Ovary (tissue), 9 donors: Measurements from ENCODE around the gene INPP4A. TPM values are rescaled to one million over a fixed set of nuclear protein-coding genes. Genes with fewer than 3 reads are reported as not detected.

Experiments
- DNase-seq, 5 donors: peaks; one replicate each; pipeline ENCODE4 v3.0.0-alpha.2; 2019 to 2020
- H3K27ac ChIP-seq, 2 donors: fragments of 200-600 bp; one replicate each; pipeline versions ENCODE4 v1.5.1 to v1.8.0; 2019 to 2022
- H3K27me3 ChIP-seq: fragments of 200-600 bp; one replicate; pipeline ENCODE4 v1.8.0; 2022
- H3K36me3 ChIP-seq: fragments of 200-600 bp; sonication (generic); one replicate; pipeline ENCODE4 v1.5.1; 2019
- H3K4me1 ChIP-seq: one replicate; pipeline ENCODE4 v1.8.1; 2013; ENCODE audit warnings: mild to moderate bottlenecking, moderate library complexity; ENCODE audit not compliant: insufficient read depth
- H3K4me3 ChIP-seq: fragments of 200-600 bp; sonication (generic); one replicate; pipeline ENCODE4 v1.5.1; 2017
- H3K9me3 ChIP-seq, 2 donors: fragments of 200-600 bp in 1 of 2; sonication (generic) in 1 of 2; one replicate each; pipeline versions ENCODE4 v1.5.1 to v1.8.1; 2013 to 2019; ENCODE audit warnings: mild to moderate bottlenecking in 1 of 2, moderate library complexity in 1 of 2
- EP300 ChIP-seq: sonication (generic); formaldehyde crosslinking; IDR thresholded peaks from one replicate; pipeline ENCODE4 v1.6.1; 2017; ENCODE audit warnings: antibody characterized with exemption
- POLR2A ChIP-seq: fragments of 450-650 bp; IDR thresholded peaks from one replicate; pipeline ENCODE4 v1.6.1; 2017; ENCODE audit warnings: antibody characterized with exemption, mild to moderate bottlenecking, moderate library complexity
- WGBS, 3 donors: extraction: QIAGEN DNeasy Blood & Tissue Kit in 1 of 3; methylation state at CpG; one replicate each; pipeline versions ENCODE4 v1.1.5 to v1.1.7; 2013 to 2017; 5-methylcytosine and 5-hydroxymethylcytosine counted together
- intact Hi-C, 4 donors: fragments of 100-400 bp; cut with DNase I; formaldehyde crosslinking; loops; one replicate each; pipeline versions ENCODE4 v1.11.0 to v1.15.1; 2022 to 2023
- polyA plus RNA-seq, 2 donors: library from polyadenylated mRNA; stranded (reverse); fragments of 200-250 nt in 1 of 2; fragments of 350-450 nt in 1 of 2; fragmentation: Illumina TruSeq in 1 of 2; extraction: RNeasy Lipid Tissue Mini Kit (QIAGEN cat#74804) in 1 of 2; gene quantifications; one replicate each; pipeline ENCODE4 v1.2.3, GENCODE V29; 2013 to 2014
- total RNA-seq, 7 donors: library from RNA; depleted of rRNA in 2 of 7; stranded (reverse); fragments of >200 nt in 2 of 7; fragmentation: NEBNext Ultra II Directional in 3 of 7; extraction: Animal tissue kit (Norgen Biotek cat#: 25700) in 3 of 7; gene quantifications; one replicate each; pipeline versions ENCODE4 v1.1.0 to v1.2.4, GENCODE V29; 2016 to 2023
- TF ChIP-seq, protein P1 (sequence below), 3 donors: fragments of 450-650 bp in 2 of 3; fragments of 200-600 bp in 1 of 3; IDR thresholded peaks; one replicate each; pipeline versions ENCODE4 v1.5.1 to v1.8.0; 2016 to 2022; ENCODE audit warnings: antibody characterized with exemption in 3 of 3, mild to moderate bottlenecking in 1 of 3
- donor health status: DM: no; HTN: no; CAD: no; lungs with moderate emphysema.
- donor health status: DM: no; HTN: no; CAD: no.
- donor health status: Bipolar disorder and iron deficiency.
- donor health status: DM: yes; HTN: yes; CAD: no.
- donor health status: DM: no; HTN: no; CAD: no.
- donor health status: DM: yes; HTN: yes; CAD: no.

Gene INPP4A
- total and polyA plus RNA-seq, 9 donors = 7.5 to 25.8 (median 16.2) TPM

DNA sequence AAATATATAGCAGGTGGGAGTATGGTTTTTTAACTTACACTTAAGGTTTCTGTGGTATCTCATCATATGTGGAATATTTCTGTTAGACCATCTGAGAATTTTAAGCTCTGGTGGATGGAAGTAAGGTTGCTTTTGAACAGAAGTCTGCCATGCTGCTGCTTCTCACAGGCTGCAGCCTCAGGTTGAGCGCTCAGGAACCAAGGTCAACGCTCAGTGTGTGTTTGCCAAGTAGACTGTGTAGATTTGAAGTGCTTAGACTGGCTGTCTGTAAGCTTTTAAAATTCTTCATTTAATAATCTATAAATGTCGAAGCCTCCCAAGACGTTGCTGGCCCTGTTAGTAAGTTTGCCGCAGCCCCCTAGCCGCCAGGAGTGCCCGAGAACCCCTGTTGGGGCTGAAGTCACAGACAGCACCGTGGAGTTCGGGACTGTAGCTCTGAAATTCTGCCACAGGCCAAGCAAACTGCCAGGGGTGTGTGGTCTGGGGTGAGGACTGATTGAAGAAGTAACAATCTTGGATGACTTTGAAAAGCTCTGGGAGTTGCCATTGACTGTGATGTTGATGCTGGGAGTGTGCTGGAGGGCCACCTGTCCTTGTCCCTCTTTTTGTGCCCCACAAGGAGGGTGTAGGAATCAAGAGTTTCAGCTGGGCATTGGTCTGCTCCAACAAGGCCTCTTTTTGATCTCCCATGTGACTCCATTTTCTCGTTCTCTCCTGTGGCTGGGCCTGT is 26.9 kb downstream of the INPP4A start:
- Histone ChIP-seq H3K4me3 (no peak overlapping the region), H3K9me3 (no peaks in the 10 kb centered on the region), H3K4me1 (peaks cover 5% of the 10 kb centered on the region), H3K36me3 (no peaks in the 10 kb centered on the region), H3K27ac (no peak overlapping the region), H3K27me3 (no peaks in the 10 kb centered on the region)
- intact Hi-C loops = no loop called here
- DNase-seq = no peak
- TF ChIP-seq, protein P1, sequence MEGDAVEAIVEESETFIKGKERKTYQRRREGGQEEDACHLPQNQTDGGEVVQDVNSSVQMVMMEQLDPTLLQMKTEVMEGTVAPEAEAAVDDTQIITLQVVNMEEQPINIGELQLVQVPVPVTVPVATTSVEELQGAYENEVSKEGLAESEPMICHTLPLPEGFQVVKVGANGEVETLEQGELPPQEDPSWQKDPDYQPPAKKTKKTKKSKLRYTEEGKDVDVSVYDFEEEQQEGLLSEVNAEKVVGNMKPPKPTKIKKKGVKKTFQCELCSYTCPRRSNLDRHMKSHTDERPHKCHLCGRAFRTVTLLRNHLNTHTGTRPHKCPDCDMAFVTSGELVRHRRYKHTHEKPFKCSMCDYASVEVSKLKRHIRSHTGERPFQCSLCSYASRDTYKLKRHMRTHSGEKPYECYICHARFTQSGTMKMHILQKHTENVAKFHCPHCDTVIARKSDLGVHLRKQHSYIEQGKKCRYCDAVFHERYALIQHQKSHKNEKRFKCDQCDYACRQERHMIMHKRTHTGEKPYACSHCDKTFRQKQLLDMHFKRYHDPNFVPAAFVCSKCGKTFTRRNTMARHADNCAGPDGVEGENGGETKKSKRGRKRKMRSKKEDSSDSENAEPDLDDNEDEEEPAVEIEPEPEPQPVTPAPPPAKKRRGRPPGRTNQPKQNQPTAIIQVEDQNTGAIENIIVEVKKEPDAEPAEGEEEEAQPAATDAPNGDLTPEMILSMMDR (IDR thresholded peaks at IDR 0.05) = no peak
- WGBS, 3 donors = 36 to 57% (median 40%) methylated on average over 10 of the region's 10 CpGs

DNA sequence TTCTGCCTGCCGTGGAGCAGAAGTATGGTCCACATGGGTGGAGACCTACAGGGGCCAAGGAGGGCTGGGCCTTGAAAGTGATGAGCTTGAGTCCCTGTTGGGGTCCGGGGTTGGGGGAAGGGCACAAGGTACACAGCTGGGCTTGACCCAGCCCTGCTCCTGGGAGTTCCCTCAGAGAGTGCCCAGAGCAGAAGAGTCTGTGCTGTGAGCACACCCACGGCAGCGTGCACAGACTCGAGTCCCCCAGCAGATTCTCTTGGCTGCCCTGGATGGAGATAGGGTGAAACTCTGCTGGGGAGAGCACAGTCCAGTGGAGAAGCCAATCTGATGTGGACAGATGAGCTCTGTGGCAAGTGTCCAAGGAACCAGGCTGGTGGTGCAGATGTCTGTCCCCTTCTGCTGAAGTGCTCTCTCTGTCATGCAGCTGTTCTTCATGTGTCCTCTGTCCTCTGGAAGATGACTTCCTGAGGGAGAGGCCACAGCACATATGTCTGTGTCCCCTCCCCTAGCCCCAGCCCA is 27.5 kb downstream of the INPP4A start:
- DNase-seq = no peak
- no peak overlapping the region for H3K27ac ChIP-seq
- no peak overlapping the region for H3K4me3 ChIP-seq
- intact Hi-C loops = no loop called here
- no peaks in the 10 kb centered on the region for H3K9me3 ChIP-seq
- H3K27me3 ChIP-seq = no peaks in the 10 kb centered on the region
- WGBS, 3 donors = 77 to 84% (median 82%) methylated on average over 5 of the region's 5 CpGs
- TF ChIP-seq, protein P1 (IDR thresholded peaks at IDR 0.05) = no peak
- no peak for TF ChIP-seq EP300
- no peak for TF ChIP-seq POLR2A
- H3K4me1 ChIP-seq = peaks cover 5% of the 10 kb centered on the region
- no peaks in the 10 kb centered on the region for H3K36me3 ChIP-seq

DNA sequence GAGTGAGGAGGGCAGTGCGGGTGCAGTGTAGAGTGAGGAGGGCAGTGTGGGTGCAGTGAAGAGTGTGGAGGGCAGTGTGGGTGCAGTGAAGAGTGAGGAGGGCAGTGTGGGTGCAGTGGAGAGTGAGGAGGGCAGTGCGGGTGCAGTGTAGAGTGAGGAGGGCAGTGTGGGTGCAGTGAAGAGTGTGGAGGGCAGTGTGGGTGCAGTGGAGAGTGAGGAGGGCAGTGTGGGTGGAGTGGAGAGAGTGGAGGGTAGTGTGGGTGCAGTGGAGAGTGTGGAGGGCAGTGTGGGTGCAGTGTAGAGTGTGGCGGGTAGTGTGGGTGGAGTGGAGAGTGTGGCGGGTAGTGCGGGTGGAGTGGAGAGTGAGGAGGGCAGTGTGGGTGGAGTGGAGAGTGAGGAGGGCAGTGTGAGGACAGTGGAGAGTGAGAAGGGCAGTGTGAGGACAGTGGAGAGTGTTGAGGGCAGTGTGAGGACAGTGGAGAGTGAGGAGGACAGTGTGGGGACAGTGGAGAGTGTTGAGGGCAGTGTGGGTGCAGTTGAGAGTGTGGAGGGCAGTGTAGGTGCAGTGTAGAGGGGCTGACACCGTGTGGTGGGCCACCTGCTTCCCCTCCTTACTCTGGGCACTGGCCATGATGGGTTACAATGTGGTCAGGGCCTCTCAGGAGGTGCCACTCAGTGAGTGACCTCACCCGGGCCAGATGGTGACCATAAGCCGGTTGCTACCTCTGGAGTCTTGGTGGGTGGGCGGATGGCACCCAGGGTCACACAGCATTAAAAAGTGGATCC is 28.5 kb downstream of the INPP4A start:
- intact Hi-C loops = no loop called here

DNA sequence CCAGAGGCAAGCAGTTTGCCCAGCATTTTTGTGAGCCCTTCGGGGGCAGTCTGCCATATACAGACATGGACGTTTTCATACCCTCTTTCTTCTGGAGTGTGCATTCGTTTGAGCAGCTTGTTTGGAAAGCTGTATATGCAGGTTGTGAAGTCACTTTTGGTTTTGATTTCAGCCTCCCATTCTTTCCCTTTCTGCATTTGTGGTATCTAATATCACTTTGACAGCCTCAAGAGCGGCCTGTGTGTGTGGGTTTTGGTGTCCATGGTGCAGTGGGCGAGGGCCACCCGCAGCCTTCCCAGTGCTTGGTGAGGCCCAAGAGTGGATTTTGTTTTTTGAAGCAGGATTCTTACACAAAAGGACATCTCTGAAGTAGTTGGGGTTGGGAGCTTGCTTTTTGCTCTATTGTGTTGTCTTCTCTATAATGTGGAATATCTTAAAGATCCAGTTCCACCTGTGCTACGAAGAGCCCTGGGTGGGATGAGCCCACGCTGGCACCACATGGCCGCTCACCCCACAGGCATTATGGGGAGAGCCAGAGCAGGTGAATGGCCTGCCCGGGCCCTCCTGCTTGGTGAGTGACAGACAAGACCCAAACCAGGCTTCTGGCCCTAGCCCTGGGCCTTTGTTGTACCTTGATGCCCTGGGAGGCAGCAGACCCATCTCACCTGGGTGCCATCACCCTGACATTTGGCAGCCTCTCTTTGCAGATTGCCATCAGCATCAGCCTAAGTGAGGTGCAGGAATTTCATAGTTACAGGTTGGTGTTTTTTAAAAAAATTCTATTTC is 29.5 kb downstream of the INPP4A start:
- H3K4me1 ChIP-seq = peaks cover 8% of the 10 kb centered on the region
- no peak for DNase-seq
- intact Hi-C loops = no loop called here
- H3K27me3 ChIP-seq = no peaks in the 10 kb centered on the region
- TF ChIP-seq EP300 (no peak), POLR2A (no peak)
- TF ChIP-seq, protein P1 (IDR thresholded peaks at IDR 0.05) = no peak
- no peak overlapping the region for H3K4me3 ChIP-seq
- H3K36me3 ChIP-seq = no peaks in the 10 kb centered on the region
- WGBS, 3 donors = 84 to 89% (median 88%) methylated on average over 10 of the region's 10 CpGs
- H3K27ac ChIP-seq = no peak overlapping the region
- H3K9me3 ChIP-seq = no peaks in the 10 kb centered on the region

More for the DNA sequence above, 28.5 kb downstream of the INPP4A start:
- Histone ChIP-seq H3K36me3 (no peaks in the 10 kb centered on the region), H3K27me3 (no peaks in the 10 kb centered on the region), H3K9me3 (no peaks in the 10 kb centered on the region), H3K4me3 (no peak overlapping the region), H3K27ac (no peak overlapping the region), H3K4me1 (peaks cover 5% of the 10 kb centered on the region)
- TF ChIP-seq, protein P1 (IDR thresholded peaks at IDR 0.05) = no peak
- no peak for TF ChIP-seq POLR2A
- no peak for TF ChIP-seq EP300
- WGBS, 3 donors = 92 to 94% (median 93%) methylated on average over 9 of the region's 9 CpGs
- DNase-seq = no peak
